Right kidney (tissue), 1 donor: Measurements from ENCODE around the gene SEC16A.

Experiments used
- DNase-seq: peaks from one replicate; pipeline ENCODE4 v3.0.0-alpha.2; 2016

SEC16A gene

DNA sequence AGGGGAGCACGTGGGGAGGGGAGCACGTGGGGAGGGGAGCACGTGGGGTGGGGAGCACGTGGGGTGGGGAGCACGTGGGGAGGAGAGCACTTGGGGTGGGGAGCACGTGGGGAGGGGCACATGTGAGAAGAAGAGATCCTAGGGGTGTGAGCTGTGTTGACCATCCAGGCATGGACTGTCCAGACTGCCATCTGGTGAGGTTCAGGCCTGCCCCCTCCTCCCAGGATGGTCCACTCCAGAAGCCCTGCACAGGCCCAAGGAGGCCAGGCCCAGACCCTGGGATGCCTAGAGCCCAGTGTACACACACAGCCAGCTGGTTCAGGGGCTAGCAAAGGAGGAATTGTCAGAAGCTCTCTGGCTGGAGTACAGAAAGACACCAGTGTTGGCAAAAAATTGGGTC lies 85.2 kb downstream of the SEC16A start:
- no peak for DNase-seq

DNA sequence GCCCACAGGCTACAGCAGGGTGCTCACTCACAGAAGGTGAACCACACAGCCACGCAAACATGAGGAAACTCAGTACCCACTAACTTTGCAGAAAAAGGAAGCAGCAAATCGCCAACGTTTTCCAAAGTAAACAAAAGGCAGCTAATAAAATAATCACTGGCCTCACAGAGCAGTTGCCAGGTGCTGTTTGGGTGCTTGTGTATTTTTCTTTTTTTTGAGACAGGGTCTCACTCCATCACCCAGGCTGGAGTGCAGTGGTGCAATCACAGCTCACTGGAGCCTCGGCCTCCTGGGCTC lies 86.7 kb downstream of the SEC16A start:
- no peak for DNase-seq

DNA sequence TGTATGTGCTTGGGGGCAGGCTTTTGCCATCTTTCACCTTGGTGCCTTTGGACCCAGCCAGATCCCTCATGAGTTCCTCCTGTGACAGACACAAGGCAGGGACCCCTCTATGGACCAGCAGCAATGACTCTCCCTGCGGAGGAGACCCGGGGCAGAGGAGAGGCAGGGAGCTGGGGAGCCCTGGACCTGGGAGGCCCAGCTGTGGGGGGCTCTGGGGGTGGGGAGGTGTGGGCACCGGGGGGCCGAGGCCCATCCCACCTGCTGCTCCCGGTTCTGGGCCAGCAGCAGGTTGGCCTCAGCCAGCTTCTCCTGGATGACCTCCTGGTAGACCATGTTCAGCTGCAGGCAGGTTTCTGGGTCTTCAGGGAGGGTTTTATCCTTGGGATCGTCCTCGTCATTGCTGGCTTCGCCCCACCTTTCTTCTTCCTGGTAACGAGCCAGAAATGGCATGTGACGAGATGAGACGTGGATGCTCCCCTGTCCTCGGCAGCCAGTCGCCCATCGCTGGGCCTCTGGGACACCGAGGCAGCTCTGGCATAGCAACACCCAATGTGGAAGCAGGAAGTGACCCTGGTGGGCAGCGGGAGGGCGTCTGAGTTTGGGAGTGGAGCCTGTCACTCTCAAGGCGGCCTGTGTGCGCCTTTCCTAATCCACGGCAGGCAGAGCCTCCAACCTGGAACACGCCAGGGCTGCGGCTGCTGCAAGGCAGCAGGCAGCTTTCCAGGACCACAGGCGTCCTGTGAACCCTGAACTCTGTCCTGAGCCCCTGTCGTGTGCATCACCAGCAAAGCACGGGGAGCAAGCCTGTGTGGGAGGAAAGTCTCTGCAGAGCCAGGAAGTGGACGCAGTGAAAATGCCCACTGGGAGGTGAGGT lies 87.3 kb downstream of the SEC16A start:
- no peak for DNase-seq

DNA sequence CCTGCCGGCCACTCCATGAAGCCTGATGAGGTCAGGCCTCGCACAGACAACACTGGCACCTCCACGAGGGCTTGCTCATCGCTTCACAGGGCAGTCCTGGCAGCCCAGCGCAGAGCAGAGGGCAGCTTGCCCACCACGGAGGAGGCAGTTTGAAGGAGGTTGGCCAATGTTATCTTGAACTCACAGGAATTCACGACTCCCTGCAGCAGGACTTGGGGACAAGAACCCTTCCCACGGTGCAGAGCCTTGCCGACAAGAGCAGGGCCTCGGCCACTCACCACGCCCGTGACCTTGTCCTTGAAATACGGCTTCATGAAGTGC lies 87.9 kb downstream of the SEC16A start:
- DNase-seq, result no peak

DNA sequence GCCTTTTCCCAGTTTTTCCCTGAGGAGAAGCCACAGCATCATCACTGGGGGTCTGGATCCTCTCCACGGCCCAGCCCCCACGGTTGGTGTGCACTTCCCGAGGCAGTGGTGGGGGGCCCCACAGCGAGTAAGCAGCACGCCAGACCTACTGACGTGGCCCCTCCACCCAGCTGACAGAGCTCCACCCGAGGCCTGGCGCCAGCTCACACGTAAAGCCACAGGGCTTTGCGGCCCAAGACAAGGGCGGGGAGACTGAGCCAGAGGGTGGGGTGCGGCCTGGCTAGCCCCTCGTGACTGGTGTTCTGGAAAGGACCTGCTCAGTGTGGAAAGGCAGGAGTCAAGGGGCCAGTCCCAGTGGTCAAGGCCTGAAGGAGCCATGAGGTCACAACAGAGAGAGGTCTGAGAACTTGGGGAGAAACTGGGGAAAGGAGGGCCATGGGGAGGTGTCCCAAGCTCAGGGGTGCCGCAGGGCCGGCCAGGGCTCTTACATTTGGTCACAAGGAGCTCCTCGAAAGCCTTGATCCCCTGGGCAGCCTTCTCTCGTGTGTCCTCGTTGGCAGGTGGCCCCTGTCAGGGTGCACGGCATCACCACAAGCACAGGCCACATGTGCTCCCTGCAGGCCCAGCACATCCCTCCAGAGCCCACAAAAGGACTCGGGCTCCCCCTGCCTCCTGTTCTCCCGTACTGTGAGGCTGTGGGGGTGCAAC lies 88.4 kb downstream of the SEC16A start:
- no peak for DNase-seq

DNA sequence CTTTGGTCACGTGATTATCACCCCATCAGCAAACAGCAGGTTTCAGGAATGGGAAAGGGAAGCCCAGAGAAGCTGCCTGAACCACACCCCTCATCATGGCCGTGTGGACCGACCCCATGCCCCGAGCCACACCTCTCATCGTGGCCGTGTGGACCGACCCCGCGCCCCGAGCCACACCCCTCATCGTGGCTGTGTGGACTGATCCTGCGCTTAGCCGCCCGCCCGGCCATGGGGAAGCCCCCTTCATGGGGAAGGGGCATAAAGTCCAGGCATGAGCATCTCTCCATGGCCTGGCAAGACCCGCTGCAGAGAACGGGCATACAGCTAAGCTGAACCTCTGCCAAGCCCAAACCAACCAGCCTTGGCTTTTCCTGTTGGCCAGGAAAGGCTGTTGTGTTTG lies 89.3 kb downstream of the SEC16A start:
- DNase-seq, result no peak

DNA sequence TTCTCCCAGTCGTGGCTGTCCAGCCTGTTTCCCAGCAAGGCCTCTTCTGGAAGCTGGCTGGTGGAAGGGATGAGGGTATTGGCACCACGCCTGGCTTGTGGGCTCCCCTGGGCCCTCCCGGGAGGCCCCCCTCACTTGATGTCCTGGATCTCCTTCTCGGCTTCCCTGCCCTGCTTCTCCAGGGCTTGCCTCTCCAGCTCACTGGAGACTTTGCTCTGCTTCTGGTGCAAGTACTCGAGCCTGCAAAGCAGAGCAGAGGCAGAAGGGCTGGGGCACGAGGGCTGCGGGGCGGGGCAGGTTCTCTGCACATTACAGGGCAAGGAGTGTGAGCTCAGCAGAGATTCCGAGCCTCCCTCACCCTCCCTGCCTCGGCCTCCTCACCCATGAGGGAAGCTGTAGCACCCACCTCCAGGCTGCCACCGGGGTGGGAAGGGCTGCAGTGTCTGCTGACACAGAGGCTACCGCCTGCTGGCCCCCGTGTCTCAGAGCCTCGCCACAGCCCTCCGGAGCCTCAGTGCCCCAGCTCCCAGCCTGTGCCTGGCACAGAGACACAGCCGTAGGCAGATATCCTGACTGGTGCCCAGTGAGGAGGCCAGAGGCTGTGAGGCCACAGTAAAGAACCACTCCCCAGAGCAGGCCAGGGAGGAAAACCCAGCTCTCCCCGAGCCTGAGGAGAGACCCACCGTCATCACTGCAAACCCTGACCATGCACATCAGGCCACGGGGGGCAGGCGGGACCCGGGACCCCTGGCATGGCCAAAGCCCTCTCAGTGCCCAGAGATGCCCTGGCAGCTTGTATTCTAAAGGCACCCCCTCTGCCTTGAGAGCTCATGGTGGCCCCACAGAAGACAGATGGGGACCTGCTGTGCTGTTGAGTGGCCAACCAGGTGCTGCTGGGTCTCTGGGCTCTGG lies 90.0 kb downstream of the SEC16A start:
- DNase-seq, result no peak

DNA sequence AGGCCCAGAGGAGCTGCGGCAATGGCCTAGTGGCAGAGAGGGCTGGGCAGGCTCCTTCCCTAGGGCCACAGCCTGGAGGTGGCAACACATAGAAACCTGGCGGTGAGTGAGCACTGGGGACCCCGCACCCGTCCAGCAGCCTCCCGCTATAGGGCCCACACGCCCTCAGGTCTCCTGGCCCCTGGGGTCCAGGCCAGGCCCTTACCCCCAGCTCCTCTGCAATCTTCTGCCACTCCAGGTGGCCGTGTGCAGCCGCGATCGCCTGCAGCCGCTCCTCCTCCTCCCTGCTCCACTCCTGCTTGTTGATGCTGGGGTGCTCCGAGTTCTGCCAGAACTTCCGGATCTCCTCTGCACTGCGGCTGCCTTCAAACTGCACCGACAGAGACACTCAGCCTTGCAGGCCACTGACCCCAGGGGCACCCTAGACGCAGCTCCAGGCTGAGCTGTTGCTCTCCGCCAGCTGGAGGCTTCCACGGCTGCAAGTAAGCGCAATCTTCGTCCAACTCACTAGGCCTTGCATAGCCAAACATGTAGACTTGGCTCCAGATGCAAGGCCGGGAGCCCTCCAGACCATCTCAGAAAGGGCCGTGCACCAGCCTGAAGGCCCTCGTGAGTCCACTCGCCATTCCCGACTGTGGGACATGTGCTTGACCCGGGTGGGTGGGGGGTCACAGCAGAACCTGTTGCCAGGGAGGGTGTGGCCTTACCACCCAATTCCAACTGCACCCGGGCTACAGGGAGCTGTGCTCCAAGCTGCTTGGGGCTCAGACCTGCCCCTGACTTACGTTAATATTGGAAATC lies 90.9 kb downstream of the SEC16A start:
- no peak for DNase-seq
